Liver (tissue), 9 donors: ENCODE measurements around the gene VTN. TPM values are rescaled to one million over a fixed set of nuclear protein-coding genes. Genes with fewer than 3 reads are reported as not detected.

Source experiments
- DNase-seq: peaks from one replicate; pipeline ENCODE4 v3.0.0-alpha.2; 2017; ENCODE audit warnings: low spot score
- H3K27ac ChIP-seq, 2 donors: one replicate each; pipeline ENCODE4 v1.7.0; 2013; ENCODE audit warnings: inconsistent platforms in 2 of 2, low read length in 2 of 2, control low read depth in 1 of 2, low read depth in 1 of 2, mild to moderate bottlenecking in 1 of 2
- H3K27me3 ChIP-seq, 4 donors: one replicate each; pipeline versions ENCODE4 v1.6.1 to v1.7.0; 2013; ENCODE audit warnings: low read length in 3 of 4, inconsistent platforms in 1 of 4, mild to moderate bottlenecking in 1 of 4, moderate library complexity in 1 of 4; ENCODE audit not compliant: control insufficient read depth in 4 of 4, insufficient read depth in 4 of 4
- H3K36me3 ChIP-seq, 4 donors: one replicate each; pipeline versions ENCODE4 v1.6.1 to v1.7.0; 2013; ENCODE audit warnings: low read length in 3 of 4, mild to moderate bottlenecking in 3 of 4, low read depth in 1 of 4, moderate library complexity in 1 of 4; ENCODE audit not compliant: control insufficient read depth in 4 of 4, insufficient read depth in 3 of 4
- H3K4me1 ChIP-seq, 4 donors: one replicate each; pipeline versions ENCODE4 v1.6.1 to v1.7.0; 2013; ENCODE audit warnings: low read length in 3 of 4, mild to moderate bottlenecking in 3 of 4, moderate library complexity in 1 of 4; ENCODE audit not compliant: control insufficient read depth in 4 of 4, insufficient read depth in 4 of 4
- H3K4me3 ChIP-seq, 3 donors: one replicate each; pipeline versions ENCODE4 v1.6.1 to v1.7.0; 2013; ENCODE audit warnings: low read length in 3 of 3, control low read depth in 1 of 3, low read depth in 1 of 3, mild to moderate bottlenecking in 1 of 3
- H3K9ac ChIP-seq, 2 donors: one replicate each; pipeline ENCODE4 v1.7.0; 2013; ENCODE audit warnings: low read length in 2 of 2, mild to moderate bottlenecking in 2 of 2, moderate library complexity in 2 of 2, control low read depth in 1 of 2, low read depth in 1 of 2
- H3K9me3 ChIP-seq, 4 donors: one replicate each; pipeline versions ENCODE4 v1.6.1 to v1.7.0; 2013; ENCODE audit warnings: low read length in 3 of 4; ENCODE audit not compliant: control insufficient read depth in 4 of 4
- ATF3 ChIP-seq: IDR thresholded peaks from 2 replicates; pipeline ENCODE4 v1.6.1; 2016; ENCODE audit warnings: antibody characterized with exemption
- CTCF ChIP-seq: fragments of 150-350 bp; IDR thresholded peaks from 2 replicates; pipeline ENCODE4 v1.5.1; 2017; ENCODE audit warnings: improper control_type of control experiment, low read depth, low read length; ENCODE audit not compliant: missing input control
- EGR1 ChIP-seq, 2 donors: IDR thresholded peaks; 2 replicates each; pipeline ENCODE4 v1.6.1; 2016 to 2018; ENCODE audit warnings: antibody characterized with exemption in 2 of 2, low read depth in 2 of 2
- FOXA1 ChIP-seq: IDR thresholded peaks from 2 replicates; pipeline ENCODE4 v1.6.1; 2016; ENCODE audit warnings: antibody characterized with exemption
- FOXA2 ChIP-seq: IDR thresholded peaks from 2 replicates; pipeline ENCODE4 v1.6.1; 2016; ENCODE audit warnings: antibody characterized with exemption
- GABPA ChIP-seq, 2 donors: IDR thresholded peaks in 1 of 2; conservative IDR thresholded peaks in 1 of 2; 2 replicates each; pipeline ENCODE4 v1.6.1; 2016; ENCODE audit warnings: antibody characterized with exemption in 2 of 2, mild to moderate bottlenecking in 1 of 2, moderate library complexity in 1 of 2
- HNF4G ChIP-seq: IDR thresholded peaks from 2 replicates; pipeline ENCODE4 v1.6.1; 2016; ENCODE audit warnings: antibody characterized with exemption
- JUND ChIP-seq, 2 donors: IDR thresholded peaks; 2 replicates each; pipeline ENCODE4 v1.6.1; 2016; ENCODE audit warnings: antibody characterized with exemption in 2 of 2
- NR2F2 ChIP-seq: IDR thresholded peaks from 2 replicates; pipeline ENCODE4 v1.6.1; 2016; ENCODE audit warnings: antibody characterized with exemption
- RAD21 ChIP-seq, 2 donors: IDR thresholded peaks; 2 replicates each; pipeline ENCODE4 v1.6.1; 2016; ENCODE audit warnings: antibody characterized with exemption in 2 of 2, mild to moderate bottlenecking in 2 of 2
- RXRA ChIP-seq, 2 donors: IDR thresholded peaks; 2 replicates each; pipeline ENCODE4 v1.6.1; 2017 to 2018; ENCODE audit warnings: antibody characterized with exemption in 2 of 2, mild to moderate bottlenecking in 1 of 2
- SP1 ChIP-seq: IDR thresholded peaks from 2 replicates; pipeline ENCODE4 v1.6.1; 2018; ENCODE audit warnings: antibody characterized with exemption, mild to moderate bottlenecking
- TAF1 ChIP-seq: conservative IDR thresholded peaks from 2 replicates; pipeline ENCODE4 v1.6.1; 2016; ENCODE audit warnings: antibody characterized with exemption, mild to moderate bottlenecking
- YY1 ChIP-seq: IDR thresholded peaks from 2 replicates; pipeline ENCODE4 v1.6.1; 2016; ENCODE audit warnings: antibody characterized with exemption, mild to moderate bottlenecking
- WGBS: extraction: QIAGEN DNeasy Blood & Tissue Kit; methylation state at CpG from one replicate; pipeline ENCODE4 v1.1.7; 2013; 5-methylcytosine and 5-hydroxymethylcytosine counted together
- polyA plus RNA-seq, 2 donors: library from polyadenylated mRNA; stranded (reverse) in 1 of 2; unstranded in 1 of 2; fragments of 200-250 nt in 1 of 2; fragments of >200 nt in 1 of 2; fragmentation: Nextera tagmentation in 1 of 2; extraction: Ambion mirVana in 1 of 2; gene quantifications; one replicate each; pipeline versions ENCODE4 v1.2.1 to v1.2.3, GENCODE V29; 2013 to 2015
- total RNA-seq, 2 donors: library from RNA; depleted of rRNA; stranded (reverse); fragments of >200 nt; gene quantifications; one replicate each; pipeline ENCODE4 v1.2.3, GENCODE V29; 2014
- TF ChIP-seq, protein P1 (sequence below): IDR thresholded peaks from 2 replicates; pipeline ENCODE4 v1.6.1; 2016; ENCODE audit warnings: antibody characterized with exemption
- TF ChIP-seq, protein P2 (sequence below): IDR thresholded peaks from 2 replicates; pipeline ENCODE4 v1.6.1; 2016; ENCODE audit warnings: antibody characterized with exemption
- TF ChIP-seq, protein P3 (sequence below): IDR thresholded peaks from 2 replicates; pipeline ENCODE4 v1.6.1; 2016; ENCODE audit warnings: antibody characterized with exemption, mild to moderate bottlenecking
- donor health status: healthy.
- donor health status: healthy.
- donor health status: healthy.
- donor health status: healthy.
- donor health status: healthy.

Gene VTN
- total and polyA plus RNA-seq, 4 donors, result 1,668 to 4,059 (median 3,520) TPM

- H3K36me3 ChIP-seq, result peaks cover 3 to 50% (median 31%) of the 10 kb centered on the region in 4 donors
- no peak for TF ChIP-seq EGR1 (IDR thresholded peaks at IDR 0.05; ENCODE audit: low read depth in 2 of 2)
- TF ChIP-seq YY1, result no peak
- TF ChIP-seq CTCF, result no peak
- TF ChIP-seq FOXA1, result no peak
- TF ChIP-seq, protein P1, sequence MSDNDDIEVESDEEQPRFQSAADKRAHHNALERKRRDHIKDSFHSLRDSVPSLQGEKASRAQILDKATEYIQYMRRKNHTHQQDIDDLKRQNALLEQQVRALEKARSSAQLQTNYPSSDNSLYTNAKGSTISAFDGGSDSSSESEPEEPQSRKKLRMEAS, result no peak
- TF ChIP-seq GABPA (IDR thresholded peaks at IDR 0.05 in 1 of 2, conservative IDR thresholded peaks at IDR 0.05 in 1 of 2), result no peak
- TF ChIP-seq, protein P2, sequence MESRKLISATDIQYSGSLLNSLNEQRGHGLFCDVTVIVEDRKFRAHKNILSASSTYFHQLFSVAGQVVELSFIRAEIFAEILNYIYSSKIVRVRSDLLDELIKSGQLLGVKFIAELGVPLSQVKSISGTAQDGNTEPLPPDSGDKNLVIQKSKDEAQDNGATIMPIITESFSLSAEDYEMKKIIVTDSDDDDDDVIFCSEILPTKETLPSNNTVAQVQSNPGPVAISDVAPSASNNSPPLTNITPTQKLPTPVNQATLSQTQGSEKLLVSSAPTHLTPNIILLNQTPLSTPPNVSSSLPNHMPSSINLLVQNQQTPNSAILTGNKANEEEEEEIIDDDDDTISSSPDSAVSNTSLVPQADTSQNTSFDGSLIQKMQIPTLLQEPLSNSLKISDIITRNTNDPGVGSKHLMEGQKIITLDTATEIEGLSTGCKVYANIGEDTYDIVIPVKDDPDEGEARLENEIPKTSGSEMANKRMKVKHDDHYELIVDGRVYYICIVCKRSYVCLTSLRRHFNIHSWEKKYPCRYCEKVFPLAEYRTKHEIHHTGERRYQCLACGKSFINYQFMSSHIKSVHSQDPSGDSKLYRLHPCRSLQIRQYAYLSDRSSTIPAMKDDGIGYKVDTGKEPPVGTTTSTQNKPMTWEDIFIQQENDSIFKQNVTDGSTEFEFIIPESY, result no peak
- TF ChIP-seq SP1, result no peak
- TF ChIP-seq, protein P3, sequence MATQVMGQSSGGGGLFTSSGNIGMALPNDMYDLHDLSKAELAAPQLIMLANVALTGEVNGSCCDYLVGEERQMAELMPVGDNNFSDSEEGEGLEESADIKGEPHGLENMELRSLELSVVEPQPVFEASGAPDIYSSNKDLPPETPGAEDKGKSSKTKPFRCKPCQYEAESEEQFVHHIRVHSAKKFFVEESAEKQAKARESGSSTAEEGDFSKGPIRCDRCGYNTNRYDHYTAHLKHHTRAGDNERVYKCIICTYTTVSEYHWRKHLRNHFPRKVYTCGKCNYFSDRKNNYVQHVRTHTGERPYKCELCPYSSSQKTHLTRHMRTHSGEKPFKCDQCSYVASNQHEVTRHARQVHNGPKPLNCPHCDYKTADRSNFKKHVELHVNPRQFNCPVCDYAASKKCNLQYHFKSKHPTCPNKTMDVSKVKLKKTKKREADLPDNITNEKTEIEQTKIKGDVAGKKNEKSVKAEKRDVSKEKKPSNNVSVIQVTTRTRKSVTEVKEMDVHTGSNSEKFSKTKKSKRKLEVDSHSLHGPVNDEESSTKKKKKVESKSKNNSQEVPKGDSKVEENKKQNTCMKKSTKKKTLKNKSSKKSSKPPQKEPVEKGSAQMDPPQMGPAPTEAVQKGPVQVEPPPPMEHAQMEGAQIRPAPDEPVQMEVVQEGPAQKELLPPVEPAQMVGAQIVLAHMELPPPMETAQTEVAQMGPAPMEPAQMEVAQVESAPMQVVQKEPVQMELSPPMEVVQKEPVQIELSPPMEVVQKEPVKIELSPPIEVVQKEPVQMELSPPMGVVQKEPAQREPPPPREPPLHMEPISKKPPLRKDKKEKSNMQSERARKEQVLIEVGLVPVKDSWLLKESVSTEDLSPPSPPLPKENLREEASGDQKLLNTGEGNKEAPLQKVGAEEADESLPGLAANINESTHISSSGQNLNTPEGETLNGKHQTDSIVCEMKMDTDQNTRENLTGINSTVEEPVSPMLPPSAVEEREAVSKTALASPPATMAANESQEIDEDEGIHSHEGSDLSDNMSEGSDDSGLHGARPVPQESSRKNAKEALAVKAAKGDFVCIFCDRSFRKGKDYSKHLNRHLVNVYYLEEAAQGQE, result no peak
- no peak for TF ChIP-seq FOXA2
- no peak for TF ChIP-seq RXRA (IDR thresholded peaks at IDR 0.05)
- no peak for TF ChIP-seq JUND (IDR thresholded peaks at IDR 0.05)
- no peak overlapping the region for H3K9ac ChIP-seq
- no peaks in the 10 kb centered on the region for H3K9me3 ChIP-seq
- DNase-seq, result no peak
- no peak overlapping the region for H3K27ac ChIP-seq
- H3K4me3 ChIP-seq, result no peak overlapping the region
- no peaks in the 10 kb centered on the region for H3K27me3 ChIP-seq
- peaks cover 14 to 56% (median 43%) of the 10 kb centered on the region in 4 donors for H3K4me1 ChIP-seq
- 96% methylated on average over 4 of the region's 4 CpGs for WGBS
These were observed 29.7 kb upstream of the VTN start for GRCh38 chr17:28399808-28400207.

- Histone ChIP-seq H3K9me3 (no peaks in the 10 kb centered on the region), H3K4me3 (no peak overlapping the region), H3K27me3 (no peaks in the 10 kb centered on the region), H3K9ac (no peak overlapping the region), H3K27ac (peak overlapping the region in 1 of 2 donors; percentile 23), H3K36me3 (peaks cover 3 to 50% (median 32%) of the 10 kb centered on the region in 4 donors), H3K4me1 (peaks cover 9 to 42% (median 29%) of the 10 kb centered on the region in 4 donors)
- WGBS, result 58% methylated on average over 6 of the region's 6 CpGs
- DNase-seq, result no peak
- no peak for TF ChIP-seq CTCF
- no peak for TF ChIP-seq RAD21 (IDR thresholded peaks at IDR 0.05)
- TF ChIP-seq GABPA (IDR thresholded peaks at IDR 0.05 in 1 of 2, conservative IDR thresholded peaks at IDR 0.05 in 1 of 2), result no peak
- peak; percentile 80 to 88 for TF ChIP-seq RXRA (IDR thresholded peaks at IDR 0.05)
- TF ChIP-seq NR2F2, result peak; percentile 63
- TF ChIP-seq, protein P2, result no peak
- peak; percentile 47 to 63 for TF ChIP-seq JUND (IDR thresholded peaks at IDR 0.05)
- TF ChIP-seq YY1, result no peak
- TF ChIP-seq FOXA2, result no peak
- TF ChIP-seq SP1, result peak; percentile 72
- no peak for TF ChIP-seq ATF3
- TF ChIP-seq EGR1 (IDR thresholded peaks at IDR 0.05; ENCODE audit: low read depth in 2 of 2), result no peak
- no peak for TF ChIP-seq TAF1
- TF ChIP-seq HNF4G, result peak; percentile 18
These were observed 28.3 kb upstream of the VTN start for GRCh38 chr17:28398280-28398981.
